HepG2 (cell line): ENCODE data around the gene C1QTNF1. TPM values are rescaled to one million over a fixed set of nuclear protein-coding genes. Genes with fewer than 3 reads are reported as not detected.

Source experiments
- AGO2 ChIP-seq: fragments of 200-400 bp; formaldehyde crosslinking; optimal IDR thresholded peaks from 2 replicates; pipeline ENCODE3; 2017; ENCODE audit warnings: mild to moderate bottlenecking, low read depth, low read length, moderate library complexity
- BRF2 ChIP-seq: sonication (generic); formaldehyde crosslinking; IDR thresholded peaks from 2 replicates; pipeline ENCODE4 v1.8.1; 2022; ENCODE audit warnings: mild to moderate bottlenecking, missing genetic modification reagents
- ELF1 ChIP-seq: sonication (generic); formaldehyde crosslinking; IDR thresholded peaks from 2 replicates; pipeline ENCODE4 v1.4.0; 2020; ENCODE audit warnings: missing genetic modification reagents
- HOXD1 ChIP-seq: sonication (generic); formaldehyde crosslinking; IDR thresholded peaks from 2 replicates; pipeline ENCODE4 v1.5.0; 2020; ENCODE audit warnings: missing genetic modification reagents
- JUNB ChIP-seq: sonication (generic); formaldehyde crosslinking; IDR thresholded peaks from 2 replicates; pipeline ENCODE4 v1.8.0; 2022; ENCODE audit warnings: missing genetic modification reagents, mild to moderate bottlenecking, borderline replicate concordance
- KLF11 ChIP-seq: IDR thresholded peaks from 2 replicates; pipeline ENCODE4 v1.6.1; 2016; ENCODE audit warnings: missing compliant biosample characterization
- KLF13 ChIP-seq: sonication (generic); formaldehyde crosslinking; IDR thresholded peaks from 2 replicates; pipeline ENCODE4 v1.4.0; 2020; ENCODE audit warnings: mild to moderate bottlenecking, missing genetic modification reagents
- MAZ ChIP-seq, 2 experiments: sonication (generic) in 1 of 2; formaldehyde crosslinking in 1 of 2; IDR thresholded peaks; 2 replicates each; pipeline versions ENCODE4 v1.5.0 to v1.6.1; 2012 to 2020; ENCODE audit warnings: low read depth in 2 of 2, mild to moderate bottlenecking in 2 of 2, borderline replicate concordance in 1 of 2, improper control_type of control experiment in 1 of 2, low read length in 1 of 2, missing genetic modification reagents in 1 of 2, moderate library complexity in 1 of 2
- MED1 ChIP-seq: sonication (generic); formaldehyde crosslinking; IDR thresholded peaks from 2 replicates; pipeline ENCODE4 v1.4.0; 2020; ENCODE audit warnings: missing genetic modification reagents
- MEIS2 ChIP-seq: sonication (generic); formaldehyde crosslinking; IDR thresholded peaks from 2 replicates; pipeline ENCODE4 v1.9.0; 2021; ENCODE audit warnings: mild to moderate bottlenecking, missing genetic modification reagents
- MTA3 ChIP-seq: sonication (generic); formaldehyde crosslinking; IDR thresholded peaks from 2 replicates; pipeline ENCODE4 v1.4.0; 2020; ENCODE audit warnings: missing genetic modification reagents
- NCOA2 ChIP-seq: sonication (generic); formaldehyde crosslinking; IDR thresholded peaks from 2 replicates; pipeline ENCODE4 v1.8.0; 2022; ENCODE audit warnings: inconsistent platforms
- PHF21A ChIP-seq: sonication (generic); formaldehyde crosslinking; IDR thresholded peaks from 2 replicates; pipeline ENCODE4 v1.5.0; 2020; ENCODE audit warnings: mild to moderate bottlenecking, missing genetic modification reagents
- RNF2 ChIP-seq: fragments of 450-650 bp; conservative IDR thresholded peaks from 2 replicates; pipeline ENCODE4 v1.6.1; 2016; ENCODE audit warnings: low read depth
- SP5 ChIP-seq: IDR thresholded peaks from 2 replicates; pipeline ENCODE4 v1.6.1; 2016; ENCODE audit warnings: low read depth, borderline replicate concordance
- THYN1 ChIP-seq: sonication (generic); formaldehyde crosslinking; IDR thresholded peaks from 2 replicates; pipeline ENCODE4 v1.8.1; 2023; ENCODE audit warnings: low read depth, mild to moderate bottlenecking, moderate library complexity, missing genetic modification reagents, borderline replicate concordance
- ZFP36L1 ChIP-seq: sonication (generic); formaldehyde crosslinking; IDR thresholded peaks from 2 replicates; pipeline ENCODE4 v1.8.0; 2022; ENCODE audit warnings: mild to moderate bottlenecking, missing genetic modification reagents, moderate library complexity
- ZKSCAN1 ChIP-seq: fragments of 150-350 bp; IDR thresholded peaks from 2 replicates; pipeline ENCODE4 v1.6.1; 2014; ENCODE audit warnings: low read length
- ZNF10 ChIP-seq: sonication (generic); formaldehyde crosslinking; IDR thresholded peaks from 2 replicates; pipeline ENCODE4 v1.4.0; 2020; ENCODE audit warnings: mild to moderate bottlenecking, low read depth, missing genetic modification reagents, borderline replicate concordance
- ZNF160 ChIP-seq: sonication (generic); formaldehyde crosslinking; IDR thresholded peaks from 2 replicates; pipeline ENCODE4 v1.8.0; 2022; ENCODE audit warnings: mild to moderate bottlenecking, inconsistent platforms, missing genetic modification reagents
- ZNF275 ChIP-seq: sonication (generic); formaldehyde crosslinking; IDR thresholded peaks from 2 replicates; pipeline ENCODE4 v1.8.0; 2022; ENCODE audit warnings: missing genetic modification reagents, mild to moderate bottlenecking, inconsistent platforms, borderline replicate concordance
- ZNF337 ChIP-seq: sonication (generic); formaldehyde crosslinking; IDR thresholded peaks from 2 replicates; pipeline ENCODE4 v1.5.1; 2020; ENCODE audit warnings: missing genetic modification reagents, low read depth, mild to moderate bottlenecking, borderline replicate concordance
- ZNF430 ChIP-seq: sonication (generic); formaldehyde crosslinking; IDR thresholded peaks from 2 replicates; pipeline ENCODE4 v1.9.0; 2021; ENCODE audit warnings: mild to moderate bottlenecking, missing genetic modification reagents
- ZNF484 ChIP-seq: sonication (generic); formaldehyde crosslinking; IDR thresholded peaks from 2 replicates; pipeline ENCODE4 v1.5.1; 2020; ENCODE audit warnings: mild to moderate bottlenecking, low read depth, missing genetic modification reagents, borderline replicate concordance
- ZNF501 ChIP-seq: sonication (generic); formaldehyde crosslinking; IDR thresholded peaks from 2 replicates; pipeline ENCODE4 v1.5.1; 2020; ENCODE audit warnings: mild to moderate bottlenecking, moderate library complexity, missing genetic modification reagents
- ZNF563 ChIP-seq: sonication (generic); formaldehyde crosslinking; IDR thresholded peaks from 2 replicates; pipeline ENCODE4 v1.8.0; 2022; ENCODE audit warnings: mild to moderate bottlenecking, moderate library complexity, missing genetic modification reagents
- ZNF747 ChIP-seq: sonication (generic); formaldehyde crosslinking; IDR thresholded peaks from 2 replicates; pipeline ENCODE4 v1.8.1; 2023; ENCODE audit warnings: missing genetic modification reagents, mild to moderate bottlenecking, borderline replicate concordance
- polyA plus RNA-seq, 8 experiments: library from polyadenylated mRNA; depleted of rRNA in 3 of 8; stranded (reverse) in 7 of 8; unstranded in 1 of 8; fragments of >200 nt; fragmentation: Illumina TruSeq in 4 of 8; extraction: Trizol in 4 of 8; gene quantifications; 2 replicates each; pipeline versions ENCODE4 v1.2.1 to v1.2.3, GENCODE V29; 2011 to 2016; ENCODE audit warnings: low read depth in 4 of 8, missing spikeins in 1 of 8, mixed read lengths in 1 of 8; ENCODE audit not compliant: insufficient read depth in 1 of 8
- total RNA-seq, 5 experiments: library from RNA; depleted of rRNA; stranded (reverse); fragments of >200 nt; fragmentation: Illumina TruSeq; extraction: Trizol; gene quantifications; 2 replicates each; pipeline ENCODE4 v1.2.3, GENCODE V29; 2016; ENCODE audit warnings: low read depth in 1 of 5
- TF ChIP-seq, protein P1 (sequence below): sonication (generic); formaldehyde crosslinking; conservative IDR thresholded peaks from 2 replicates; pipeline ENCODE4 v1.8.1; 2023; ENCODE audit warnings: missing genetic modification reagents

C1QTNF1 gene
- total and polyA plus RNA-seq, 2 of the 13 experiments (the other 11 are each of a cell fraction or from before 2014, with no cell fraction given) = 0.18 to 0.86 TPM

DNA sequence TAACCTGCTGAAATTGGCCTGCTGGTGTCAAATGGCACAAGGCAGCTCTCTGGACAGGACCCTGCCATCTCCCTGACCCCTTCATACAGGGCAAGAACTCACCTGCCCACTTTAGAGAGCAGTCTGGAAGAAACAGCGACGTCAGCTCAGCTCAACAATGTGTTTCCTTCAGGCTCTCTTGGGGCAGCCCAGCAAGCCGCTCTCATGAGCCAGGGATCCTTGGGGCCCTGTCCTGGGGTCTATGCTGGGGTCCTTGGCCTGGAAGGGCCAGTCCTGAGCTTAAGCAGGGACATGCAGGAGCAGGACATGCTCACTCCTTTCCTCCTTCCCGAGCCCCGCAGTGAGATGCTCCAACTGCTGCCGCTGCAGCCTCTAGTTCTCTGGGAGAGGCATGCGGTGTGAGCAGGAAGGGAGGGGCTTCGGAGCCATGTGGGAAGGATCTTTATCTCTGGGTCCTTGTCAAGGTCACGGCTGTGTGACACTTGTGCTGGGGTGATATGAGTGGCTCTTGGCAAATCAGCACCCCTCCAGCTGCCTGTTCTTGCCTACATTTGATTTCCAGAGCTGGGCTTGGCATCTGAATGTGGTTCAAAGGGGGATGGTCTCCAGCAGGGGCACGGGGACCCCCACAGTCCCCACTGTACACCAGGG, 3.4 kb downstream of the C1QTNF1 start (continued):
- TF ChIP-seq, protein P1, sequence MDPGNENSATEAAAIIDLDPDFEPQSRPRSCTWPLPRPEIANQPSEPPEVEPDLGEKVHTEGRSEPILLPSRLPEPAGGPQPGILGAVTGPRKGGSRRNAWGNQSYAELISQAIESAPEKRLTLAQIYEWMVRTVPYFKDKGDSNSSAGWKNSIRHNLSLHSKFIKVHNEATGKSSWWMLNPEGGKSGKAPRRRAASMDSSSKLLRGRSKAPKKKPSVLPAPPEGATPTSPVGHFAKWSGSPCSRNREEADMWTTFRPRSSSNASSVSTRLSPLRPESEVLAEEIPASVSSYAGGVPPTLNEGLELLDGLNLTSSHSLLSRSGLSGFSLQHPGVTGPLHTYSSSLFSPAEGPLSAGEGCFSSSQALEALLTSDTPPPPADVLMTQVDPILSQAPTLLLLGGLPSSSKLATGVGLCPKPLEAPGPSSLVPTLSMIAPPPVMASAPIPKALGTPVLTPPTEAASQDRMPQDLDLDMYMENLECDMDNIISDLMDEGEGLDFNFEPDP (CRISPR knock-in tag) = no peak
- TF ChIP-seq RNF2 (peak; percentile 22; the same call in 1 of the 2 replicates), SP5 (CRISPR knock-in tag) (peak; percentile 38; the same call in 1 of the 2 replicates), ZNF275 (0 out of 2 replicates have a peak, but pooled peaks have one; percentile 34), JUNB (no peak), ZNF430 (CRISPR knock-in tag) (no peak), PHF21A (CRISPR knock-in tag) (no peak), MED1 (CRISPR knock-in tag) (0 out of 2 replicates have a peak, but pooled peaks have one; percentile 33), ZNF563 (CRISPR knock-in tag) (no peak), ZNF337 (CRISPR knock-in tag) (no peak), ZNF501 (CRISPR knock-in tag) (peak; percentile 82), ZNF484 (CRISPR knock-in tag) (no peak), BRF2 (CRISPR knock-in tag) (no peak), ZNF160 (CRISPR knock-in tag) (no peak), ELF1 (no peak; the same call in none of the 2 replicates), MAZ (IDR thresholded peaks at IDR 0.05; ENCODE audit: borderline replicate concordance, low read depth, low read length) (no peak; the same call in 1 of the 2 replicates), MAZ (CRISPR knock-in tag; IDR thresholded peaks at IDR 0.05; ENCODE audit: low read depth) (peak; percentile 81), ZKSCAN1 (0 out of 2 replicates have a peak, but pooled peaks have one; percentile 5), KLF11 (peak; percentile 93), ZNF10 (CRISPR knock-in tag) (no peak), KLF13 (CRISPR knock-in tag) (no peak; the same call in 1 of the 2 replicates), AGO2 (peak; percentile 41), ZNF747 (CRISPR knock-in tag) (peak; percentile 54; the same call in 1 of the 2 replicates), ZFP36L1 (CRISPR knock-in tag) (no peak), THYN1 (CRISPR knock-in tag) (no peak), MEIS2 (CRISPR knock-in tag) (no peak), MTA3 (CRISPR knock-in tag) (no peak), NCOA2 (CRISPR knock-in tag) (peak; percentile 63), HOXD1 (CRISPR knock-in tag) (no peak; the same call in 1 of the 2 replicates)
